Tibial nerve (tissue), 4 donors: Measurements from ENCODE around the gene NRSN1. TPM values are rescaled to one million over a fixed set of nuclear protein-coding genes. Genes with fewer than 3 reads are reported as not detected.

Source experiments
- DNase-seq, 2 donors: peaks; one replicate each; pipeline ENCODE4 v3.0.0-alpha.2; 2019; ENCODE audit warnings: low spot score in 2 of 2
- H3K27ac ChIP-seq, 4 donors: fragments of 200-600 bp; sonication (generic) in 3 of 4; one replicate each; pipeline ENCODE4 v1.5.1; 2017 to 2019; ENCODE audit warnings: mild to moderate bottlenecking in 1 of 4
- H3K27me3 ChIP-seq, 2 donors: fragments of 200-600 bp; sonication (generic) in 1 of 2; one replicate each; pipeline versions ENCODE4 v1.5.1 to v1.6.0; 2017 to 2019
- H3K36me3 ChIP-seq, 3 donors: fragments of 200-600 bp; sonication (generic); one replicate each; pipeline ENCODE4 v1.5.1; 2018 to 2019
- H3K4me1 ChIP-seq, 4 donors: fragments of 200-600 bp; sonication (generic) in 3 of 4; one replicate each; pipeline ENCODE4 v1.5.1; 2017 to 2019
- H3K4me3 ChIP-seq, 4 donors: fragments of 200-600 bp; sonication (generic) in 3 of 4; one replicate each; pipeline ENCODE4 v1.5.1; 2017 to 2019; ENCODE audit warnings: mild to moderate bottlenecking in 1 of 4, moderate library complexity in 1 of 4
- H3K9me3 ChIP-seq, 4 donors: fragments of 200-600 bp; sonication (generic) in 3 of 4; one replicate each; pipeline ENCODE4 v1.5.1; 2017 to 2019
- CTCF ChIP-seq, 5 experiments: fragments of 200-600 bp in 3 of 5; fragments of 450-650 bp in 2 of 5; sonication (generic) in 3 of 5; IDR thresholded peaks; one replicate each; pipeline ENCODE4 v1.5.1; 2016 to 2019; ENCODE audit warnings: antibody characterized with exemption in 5 of 5, mild to moderate bottlenecking in 3 of 5, moderate library complexity in 2 of 5
- EP300 ChIP-seq, 2 donors: sonication (generic); formaldehyde crosslinking; IDR thresholded peaks; one replicate each; pipeline ENCODE4 v1.6.1; 2017; ENCODE audit warnings: antibody characterized with exemption in 2 of 2, mild to moderate bottlenecking in 1 of 2
- POLR2A ChIP-seq, 2 donors: fragments of 450-650 bp; IDR thresholded peaks; one replicate each; pipeline ENCODE4 v1.6.1; 2017; ENCODE audit warnings: antibody characterized with exemption in 2 of 2, mild to moderate bottlenecking in 2 of 2, moderate library complexity in 2 of 2
- WGBS, 2 donors: methylation state at CpG; one replicate each; pipeline ENCODE4 v1.1.5; 2018; 5-methylcytosine and 5-hydroxymethylcytosine counted together
- total RNA-seq, 4 donors: library from RNA; depleted of rRNA; stranded (reverse); fragments of >200 nt; gene quantifications; one replicate each; pipeline ENCODE4 v1.1.0, GENCODE V29; 2016

NRSN1 gene
- not detected for total RNA-seq

GRCh38 chr6:24125980-24126379, at the start of gene NRSN1:
Gene NRSN1 (plus strand): TSS chr6:24126215. CDS start chr6:24134328, 8,113 bp downstream.
- WGBS, 2 donors: 2 to 3% methylated on average over 16 to 37 of the region's 37 CpGs
- no peak for DNase-seq

GRCh38 chr6:24078200-24078599, 47.8 kb upstream of the NRSN1 start:
- Histone ChIP-seq H3K27ac (no peak overlapping the region), H3K9me3 (peaks cover 0 to 5% (median 0%) of the 10 kb centered on the region in 4 donors), H3K4me3 (no peak overlapping the region), H3K27me3 (no peaks in the 10 kb centered on the region), H3K4me1 (no peaks in the 10 kb centered on the region), H3K36me3 (no peaks in the 10 kb centered on the region)
- WGBS, 2 donors: 64 to 69% methylated on average over 3 of the region's 3 CpGs
- no peak for DNase-seq
- TF ChIP-seq CTCF (IDR thresholded peaks at IDR 0.05) (no peak), EP300 (IDR thresholded peaks at IDR 0.05) (no peak), POLR2A (IDR thresholded peaks at IDR 0.05) (no peak)

More at GRCh38 chr6:24125980-24126379, at the start of gene NRSN1:
- H3K27me3 ChIP-seq: peaks cover 0 to 8% of the 10 kb centered on the region in 2 donors
- H3K9me3 ChIP-seq: no peaks in the 10 kb centered on the region
- H3K4me1 ChIP-seq: peaks cover 0 to 8% (median 0%) of the 10 kb centered on the region in 4 donors
- no peaks in the 10 kb centered on the region for H3K36me3 ChIP-seq
- no peak within 1 kb of the TSS for H3K27ac ChIP-seq
- no peak within 1 kb of the TSS for H3K4me3 ChIP-seq
- TF ChIP-seq EP300 (IDR thresholded peaks at IDR 0.05) (no peak), CTCF (IDR thresholded peaks at IDR 0.05) (no peak), POLR2A (IDR thresholded peaks at IDR 0.05) (no peak)

GRCh38 chr6:24079076-24079475, 46.9 kb upstream of the NRSN1 start:
- TF ChIP-seq POLR2A (IDR thresholded peaks at IDR 0.05): no peak
- no peak for TF ChIP-seq EP300 (IDR thresholded peaks at IDR 0.05)
- no peak for TF ChIP-seq CTCF (IDR thresholded peaks at IDR 0.05)
- WGBS, 2 donors: 64 to 67% methylated on average over 2 of the region's 2 CpGs
- H3K9me3 ChIP-seq: peaks cover 0 to 5% (median 0%) of the 10 kb centered on the region in 4 donors
- no peak for DNase-seq
- no peaks in the 10 kb centered on the region for H3K4me1 ChIP-seq
- H3K36me3 ChIP-seq: no peaks in the 10 kb centered on the region
- H3K27ac ChIP-seq: no peak overlapping the region
- no peak overlapping the region for H3K4me3 ChIP-seq
- no peaks in the 10 kb centered on the region for H3K27me3 ChIP-seq

GRCh38 chr6:24080711-24081110, 45.3 kb upstream of the NRSN1 start:
- Histone ChIP-seq H3K9me3 (peaks cover 0 to 5% (median 0%) of the 10 kb centered on the region in 4 donors), H3K27me3 (no peaks in the 10 kb centered on the region), H3K4me3 (no peak overlapping the region), H3K4me1 (no peaks in the 10 kb centered on the region), H3K27ac (no peak overlapping the region), H3K36me3 (no peaks in the 10 kb centered on the region)
- no peak for TF ChIP-seq CTCF (IDR thresholded peaks at IDR 0.05)
- TF ChIP-seq POLR2A (IDR thresholded peaks at IDR 0.05): no peak
- TF ChIP-seq EP300 (IDR thresholded peaks at IDR 0.05): no peak
- 65 to 92% methylated on average over 1 of the region's 1 CpG for WGBS, 2 donors
- DNase-seq: no peak

- TF ChIP-seq CTCF (IDR thresholded peaks at IDR 0.05) (no peak), POLR2A (IDR thresholded peaks at IDR 0.05) (no peak), EP300 (IDR thresholded peaks at IDR 0.05) (no peak)
- no peak for DNase-seq
- Histone ChIP-seq H3K9me3 (no peaks in the 10 kb centered on the region), H3K27ac (no peak overlapping the region), H3K36me3 (no peaks in the 10 kb centered on the region), H3K4me3 (no peak overlapping the region), H3K4me1 (no peaks in the 10 kb centered on the region), H3K27me3 (no peaks in the 10 kb centered on the region)
- 28 to 39% methylated on average over 2 of the region's 2 CpGs for WGBS, 2 donors
These were observed 36.3 kb upstream of the NRSN1 start for GRCh38 chr6:24089736-24090135.
